Islet of Langerhans (tissue), 1 donor: Measurements from ENCODE around the gene DDX54.

ENCODE experiments used
- FAIRE-seq: peaks from one replicate; lab custom pipeline; 2011; peaks lifted over from hg19 to GRCh38; lab: Jason Lieb, UNC

DDX54 gene

GRCh38 chr12:113186666-113187325, 1.5 kb upstream of the DDX54 start:
- FAIRE-seq: no peak

- no peak for FAIRE-seq
These were observed 721 bp upstream of the DDX54 start for GRCh38 chr12:113186033-113186365.

GRCh38 chr12:113184900-113185179, 438 bp downstream of the DDX54 start:
- FAIRE-seq: no peak

GRCh38 chr12:113184098-113184899, 979 bp downstream of the DDX54 start:
- no peak for FAIRE-seq

- FAIRE-seq: no peak
These were observed 2.2 kb downstream of the DDX54 start for GRCh38 chr12:113183030-113183589.

GRCh38 chr12:113181975-113182374, 3.3 kb downstream of the DDX54 start:
- no peak for FAIRE-seq

- no peak for FAIRE-seq
These were observed 4.9 kb downstream of the DDX54 start for GRCh38 chr12:113180333-113180732.

GRCh38 chr12:113179023-113179422, 6.3 kb downstream of the DDX54 start:
- FAIRE-seq: no peak

GRCh38 chr12:113174461-113175384, 10.6 kb downstream of the DDX54 start:
- no peak for FAIRE-seq

- no peak for FAIRE-seq
These were observed 12.1 kb downstream of the DDX54 start for GRCh38 chr12:113173081-113173698.

- no peak for FAIRE-seq
These were observed 13.1 kb downstream of the DDX54 start for GRCh38 chr12:113172185-113172584.

- no peak for FAIRE-seq
These were observed 13.7 kb downstream of the DDX54 start for GRCh38 chr12:113171543-113171942.

GRCh38 chr12:113170926-113171325, 14.4 kb downstream of the DDX54 start:
- FAIRE-seq: no peak

- no peak for FAIRE-seq
These were observed 14.8 kb downstream of the DDX54 start for GRCh38 chr12:113170457-113170856.

- FAIRE-seq: no peak
These were observed 15.6 kb downstream of the DDX54 start for GRCh38 chr12:113169697-113170096.

- no peak for FAIRE-seq
These were observed 17.4 kb downstream of the DDX54 start for GRCh38 chr12:113167868-113168267.

GRCh38 chr12:113165521-113166450, 19.5 kb downstream of the DDX54 start:
- no peak for FAIRE-seq

GRCh38 chr12:113164014-113164413, 21.3 kb downstream of the DDX54 start:
- no peak for FAIRE-seq

GRCh38 chr12:113163030-113163360, 22.3 kb downstream of the DDX54 start:
- no peak for FAIRE-seq

GRCh38 chr12:113162102-113163029, 22.9 kb downstream of the DDX54 start:
- FAIRE-seq: no peak
